Peyer's patch (tissue), 4 donors: ENCODE results near the gene ENPP1.

Source experiments
- POLR2A ChIP-seq, 2 donors: fragments of 450-650 bp; IDR thresholded peaks; one replicate each; pipeline ENCODE4 v1.5.1; 2017; ENCODE audit warnings: antibody characterized with exemption in 2 of 2, mild to moderate bottlenecking in 2 of 2, moderate library complexity in 2 of 2
- TF ChIP-seq, protein P1 (sequence below), 6 experiments: fragments of 450-650 bp in 4 of 6; fragments of 200-600 bp in 2 of 6; sonication (generic) in 1 of 6; IDR thresholded peaks; one replicate each; pipeline ENCODE4 v1.5.1; 2017 to 2019; ENCODE audit warnings: antibody characterized with exemption in 6 of 6, mild to moderate bottlenecking in 3 of 6, moderate library complexity in 1 of 6

DNA sequence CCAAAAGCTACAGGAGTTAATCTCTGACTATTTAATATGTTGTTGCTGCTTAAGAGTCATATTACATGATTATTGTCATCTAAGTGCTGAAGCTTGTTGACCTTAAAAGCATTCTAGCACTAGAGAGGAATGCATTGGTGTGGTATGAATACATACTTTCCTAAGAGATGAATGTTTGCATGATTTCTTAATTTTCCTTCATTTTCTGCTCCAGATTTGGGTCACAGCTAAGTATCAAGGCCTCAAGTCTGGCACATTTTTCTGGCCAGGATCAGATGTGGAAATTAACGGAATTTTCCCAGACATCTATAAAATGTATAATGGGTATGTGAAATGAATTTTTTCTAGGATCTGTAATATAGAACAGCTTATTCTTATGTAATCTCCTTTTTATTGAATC is 53.6 kb downstream of the ENPP1 start:
- TF ChIP-seq, protein P1, sequence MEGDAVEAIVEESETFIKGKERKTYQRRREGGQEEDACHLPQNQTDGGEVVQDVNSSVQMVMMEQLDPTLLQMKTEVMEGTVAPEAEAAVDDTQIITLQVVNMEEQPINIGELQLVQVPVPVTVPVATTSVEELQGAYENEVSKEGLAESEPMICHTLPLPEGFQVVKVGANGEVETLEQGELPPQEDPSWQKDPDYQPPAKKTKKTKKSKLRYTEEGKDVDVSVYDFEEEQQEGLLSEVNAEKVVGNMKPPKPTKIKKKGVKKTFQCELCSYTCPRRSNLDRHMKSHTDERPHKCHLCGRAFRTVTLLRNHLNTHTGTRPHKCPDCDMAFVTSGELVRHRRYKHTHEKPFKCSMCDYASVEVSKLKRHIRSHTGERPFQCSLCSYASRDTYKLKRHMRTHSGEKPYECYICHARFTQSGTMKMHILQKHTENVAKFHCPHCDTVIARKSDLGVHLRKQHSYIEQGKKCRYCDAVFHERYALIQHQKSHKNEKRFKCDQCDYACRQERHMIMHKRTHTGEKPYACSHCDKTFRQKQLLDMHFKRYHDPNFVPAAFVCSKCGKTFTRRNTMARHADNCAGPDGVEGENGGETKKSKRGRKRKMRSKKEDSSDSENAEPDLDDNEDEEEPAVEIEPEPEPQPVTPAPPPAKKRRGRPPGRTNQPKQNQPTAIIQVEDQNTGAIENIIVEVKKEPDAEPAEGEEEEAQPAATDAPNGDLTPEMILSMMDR (IDR thresholded peaks at IDR 0.05) = no peak
- TF ChIP-seq POLR2A (IDR thresholded peaks at IDR 0.05) = no peak
